Measurements from ENCODE around the gene C11orf16. TPM values are rescaled to one million over a fixed set of nuclear protein-coding genes. Genes with fewer than 3 reads are reported as not detected.

Gene C11orf16
- total RNA-seq, 1 experiment from 2014 or later: not detected

GRCh38 chr11:8934742-8935488 is 2.2 kb upstream of the C11orf16 start:
- H4K20me1 ChIP-seq (ENCODE audit: insufficient read depth): no peaks in the 10 kb centered on the region
- no peak overlapping the region for H3K27ac ChIP-seq (ENCODE audit: low read depth, low read length)
- no peaks in the 10 kb centered on the region for H3K27me3 ChIP-seq (ENCODE audit: insufficient read depth, low read length)
- RAD21 ChIA-PET (ENCODE audit: low non-redundant PET in 1 of 2, low total read pairs in 2 of 2, uncharacterized antibody in 2 of 2, unreplicated experiment in 2 of 2): interaction anchor here in 1 of 2 experiments (1.2 kb wide), 1 partner anchor 25 kb away, joined by 5 read pairs; no protein-coding TSS in a partner anchor
- H3K4me1 ChIP-seq (ENCODE audit: control insufficient read depth in 1 of 2, insufficient read depth in 2 of 2, low read length in 2 of 2): peaks cover 12 to 20% of the 10 kb centered on the region in 2 experiments
- no peaks in the 10 kb centered on the region for H3K36me3 ChIP-seq (ENCODE audit: control insufficient read depth in 1 of 2, insufficient read depth in 2 of 2, low read length in 2 of 2)
- TF ChIP-seq TCF7L2 (IDR thresholded peaks at IDR 0.05; ENCODE audit: borderline replicate concordance, extremely low read depth, insufficient read depth, insufficient read length) (peak; percentile 58), JUND (IDR thresholded peaks at IDR 0.05) (peak; percentile 48; the same call in 1 of the 2 replicates), EZH2 (IDR thresholded peaks at IDR 0.05) (no peak), POLR2A (IDR thresholded peaks at IDR 0.05; ENCODE audit: borderline replicate concordance, extremely low read depth, insufficient read depth, insufficient read length) (no peak), FOSL1 (IDR thresholded peaks at IDR 0.05; ENCODE audit: low read depth) (peak; percentile 39; the same call in 1 of the 2 replicates), CBX3 (IDR thresholded peaks at IDR 0.05; ENCODE audit: low read depth) (no peak), CTCF (IDR thresholded peaks at IDR 0.05 in 2 of 3, conservative IDR thresholded peaks at IDR 0.05 in 1 of 3; ENCODE audit: borderline replicate concordance in 1 of 3, insufficient read depth in 1 of 3, low read depth in 2 of 3, low read length in 2 of 3) (no peak), POLR2AphosphoS5 (IDR thresholded peaks at IDR 0.05; ENCODE audit: low read depth, low read length) (no peak), SP1 (IDR thresholded peaks at IDR 0.05; ENCODE audit: low read depth) (peak; percentile 26; the same call in 1 of the 2 replicates), CEBPB (IDR thresholded peaks at IDR 0.05; ENCODE audit: low read depth) (no peak)
- POLR2A ChIA-PET: interaction anchor here (0.8 to 1.2 kb wide), 2 partner anchors 23 to 29 kb away, joined by 3 to 4 read pairs; partner anchors contain the start of gene TMEM9B
- DNase-seq (ENCODE audit: low read depth, low spot score) (peak; percentile 53), ATAC-seq (peak; percentile 93)
- H3K4me2 ChIP-seq (ENCODE audit: low read length): peak overlapping the region; percentile 87
- no peaks in the 10 kb centered on the region for H3K9me2 ChIP-seq (ENCODE audit: insufficient read depth)
- no peaks in the 10 kb centered on the region for H3K9me3 ChIP-seq (ENCODE audit: control insufficient read depth in 1 of 2, insufficient read depth in 1 of 2, low read depth in 1 of 2, low read length in 2 of 2)
- peak overlapping the region; percentile 19 to 52 for H3K4me3 ChIP-seq (replicated peaks in 1 of 2; ENCODE audit: low read depth in 1 of 2, low read length in 2 of 2)
- no TSS peak for BruUV-seq (replicated peaks)
- peak overlapping the region; percentile 42 for H3K9ac ChIP-seq (ENCODE audit: low read length)
- CTCF ChIA-PET: interaction anchor here (0.8 to 1.2 kb wide), 4 partner anchors 9 to 203 kb away, joined by 4 to 7 read pairs (median 4); partner anchors contain the start of gene TMEM9B
- H2AFZ ChIP-seq (ENCODE audit: low read depth, low read length, poor library complexity, severe bottlenecking): peak overlapping the region; percentile 100
- H3K79me2 ChIP-seq (ENCODE audit: insufficient read depth, low read length): no peaks in the 10 kb centered on the region
- intact Hi-C loops (cut with micrococcal nuclease): no loop called here
